ENCODE data around the gene EI24. TPM values are rescaled to one million over a fixed set of nuclear protein-coding genes. Genes with fewer than 3 reads are reported as not detected.

The EI24 gene
- total and polyA plus RNA-seq, 9 of the 15 experiments (the other 6 are each of a cell fraction or from before 2014, with no cell fraction given), result 50.4 to 260 (median 168) TPM

DNA sequence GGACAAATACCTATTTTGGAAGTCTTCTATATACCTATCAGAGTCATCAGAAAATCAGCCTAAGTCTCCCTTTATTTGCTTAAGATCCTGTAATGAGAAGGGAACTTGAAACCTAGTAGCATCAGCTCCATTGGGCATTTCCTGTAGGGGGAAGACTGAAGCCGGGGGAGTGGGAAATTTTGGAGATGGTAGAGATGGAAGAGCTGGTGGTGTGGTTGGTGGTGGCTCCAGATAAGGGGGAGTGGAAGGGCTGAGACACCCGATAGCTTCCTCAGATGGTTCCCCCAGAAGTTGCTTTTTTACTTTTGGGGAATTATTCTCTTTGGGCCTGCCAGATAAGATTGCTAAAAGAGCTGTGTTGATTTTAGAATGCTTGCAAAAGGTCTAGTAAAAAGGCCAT is 16.4 kb upstream of the EI24 start (continued):
- TF ChIP-seq ZNF740 (CRISPR knock-in tag; IDR thresholded peaks at IDR 0.05) (no peak), ZNF740 (tag; IDR thresholded peaks at IDR 0.05) (no peak), ETV5 (CRISPR knock-in tag; IDR thresholded peaks at IDR 0.05; ENCODE audit: low read depth) (peak; percentile 85), BCOR (IDR thresholded peaks at IDR 0.05) (peak; percentile 78), ZNF274 (IDR thresholded peaks at IDR 0.05; ENCODE audit: borderline replicate concordance, low read depth, low read length) (peak; percentile 46; the same call in 1 of the 2 replicates), SIRT6 (IDR thresholded peaks at IDR 0.05; ENCODE audit: low read depth, low read length) (no peak), STAG1 (CRISPR knock-in tag; IDR thresholded peaks at IDR 0.05; ENCODE audit: borderline replicate concordance) (no peak), SIN3B (IDR thresholded peaks at IDR 0.05; ENCODE audit: low read depth) (no peak), HDAC6 (IDR thresholded peaks at IDR 0.05; ENCODE audit: low read depth, low read length) (no peak), ZFPM2 (CRISPR knock-in tag; IDR thresholded peaks at IDR 0.05) (no peak), ZNF121 (CRISPR knock-in tag; conservative IDR thresholded peaks at IDR 0.05) (no peak), HEY1 (CRISPR knock-in tag; IDR thresholded peaks at IDR 0.05; ENCODE audit: borderline replicate concordance) (0 out of 2 replicates have a peak, but pooled peaks have one; percentile 57), PBX2 (CRISPR knock-in tag; IDR thresholded peaks at IDR 0.05; ENCODE audit: low read depth) (no peak), PBX2 (tag; conservative IDR thresholded peaks at IDR 0.05; ENCODE audit: low read depth) (no peak), FOXM1 (IDR thresholded peaks at IDR 0.05; ENCODE audit: low read depth) (peak; percentile 96), FOXM1 (CRISPR knock-in tag; IDR thresholded peaks at IDR 0.05; ENCODE audit: low read depth) (no peak), TAF1 (IDR thresholded peaks at IDR 0.05; ENCODE audit: control insufficient read depth, extremely low read depth, insufficient read depth, low read length, severe bottlenecking) (peak; percentile 47), MXI1 (IDR thresholded peaks at IDR 0.05; ENCODE audit: low read depth, low read length) (no peak), HDAC8 (tag; IDR thresholded peaks at IDR 0.05) (no peak), PML (IDR thresholded peaks at IDR 0.05; ENCODE audit: low read length) (peak; percentile 96), ZC3H11A (IDR thresholded peaks at IDR 0.05; ENCODE audit: low read depth, low read length) (no peak)
- TF ChIP-seq, protein P1, sequence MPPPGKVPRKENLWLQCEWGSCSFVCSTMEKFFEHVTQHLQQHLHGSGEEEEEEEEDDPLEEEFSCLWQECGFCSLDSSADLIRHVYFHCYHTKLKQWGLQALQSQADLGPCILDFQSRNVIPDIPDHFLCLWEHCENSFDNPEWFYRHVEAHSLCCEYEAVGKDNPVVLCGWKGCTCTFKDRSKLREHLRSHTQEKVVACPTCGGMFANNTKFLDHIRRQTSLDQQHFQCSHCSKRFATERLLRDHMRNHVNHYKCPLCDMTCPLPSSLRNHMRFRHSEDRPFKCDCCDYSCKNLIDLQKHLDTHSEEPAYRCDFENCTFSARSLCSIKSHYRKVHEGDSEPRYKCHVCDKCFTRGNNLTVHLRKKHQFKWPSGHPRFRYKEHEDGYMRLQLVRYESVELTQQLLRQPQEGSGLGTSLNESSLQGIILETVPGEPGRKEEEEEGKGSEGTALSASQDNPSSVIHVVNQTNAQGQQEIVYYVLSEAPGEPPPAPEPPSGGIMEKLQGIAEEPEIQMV (tag; conservative IDR thresholded peaks at IDR 0.05; ENCODE audit: low read depth), result no peak
- TF ChIP-seq, protein P2, sequence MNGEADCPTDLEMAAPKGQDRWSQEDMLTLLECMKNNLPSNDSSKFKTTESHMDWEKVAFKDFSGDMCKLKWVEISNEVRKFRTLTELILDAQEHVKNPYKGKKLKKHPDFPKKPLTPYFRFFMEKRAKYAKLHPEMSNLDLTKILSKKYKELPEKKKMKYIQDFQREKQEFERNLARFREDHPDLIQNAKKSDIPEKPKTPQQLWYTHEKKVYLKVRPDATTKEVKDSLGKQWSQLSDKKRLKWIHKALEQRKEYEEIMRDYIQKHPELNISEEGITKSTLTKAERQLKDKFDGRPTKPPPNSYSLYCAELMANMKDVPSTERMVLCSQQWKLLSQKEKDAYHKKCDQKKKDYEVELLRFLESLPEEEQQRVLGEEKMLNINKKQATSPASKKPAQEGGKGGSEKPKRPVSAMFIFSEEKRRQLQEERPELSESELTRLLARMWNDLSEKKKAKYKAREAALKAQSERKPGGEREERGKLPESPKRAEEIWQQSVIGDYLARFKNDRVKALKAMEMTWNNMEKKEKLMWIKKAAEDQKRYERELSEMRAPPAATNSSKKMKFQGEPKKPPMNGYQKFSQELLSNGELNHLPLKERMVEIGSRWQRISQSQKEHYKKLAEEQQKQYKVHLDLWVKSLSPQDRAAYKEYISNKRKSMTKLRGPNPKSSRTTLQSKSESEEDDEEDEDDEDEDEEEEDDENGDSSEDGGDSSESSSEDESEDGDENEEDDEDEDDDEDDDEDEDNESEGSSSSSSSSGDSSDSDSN (IDR thresholded peaks at IDR 0.05; ENCODE audit: borderline replicate concordance in 1 of 2, low read depth in 2 of 2, low read length in 2 of 2), result 0 out of 4 replicates have a peak, but pooled peaks of 1 of the 2 experiments have one; percentile 47
